ENCODE measurements around the gene SSUH2. TPM values are rescaled to one million over a fixed set of nuclear protein-coding genes. Genes with fewer than 3 reads are reported as not detected.

Gene SSUH2
- total RNA-seq, 1 donor from 2014 or later: not detected

GRCh38 chr3:8647137-8647985 is 2.8 kb upstream of the SSUH2 start:
- H3K36me3 ChIP-seq (ENCODE audit: control insufficient read depth, insufficient read depth, low read length): no peaks in the 10 kb centered on the region
- DNase-seq (ENCODE audit: low read depth): no peak
- peaks cover 2% of the 10 kb centered on the region for H3K27me3 ChIP-seq (ENCODE audit: control insufficient read depth, insufficient read depth, low read length)
- no peak for TF ChIP-seq CTCF (IDR thresholded peaks at IDR 0.05; ENCODE audit: insufficient read depth, low read length, poor library complexity, severe bottlenecking)
- no peak overlapping the region for H3K4me3 ChIP-seq (ENCODE audit: low read depth, low read length)

GRCh38 chr3:8646313-8646938 is 1.8 kb upstream of the SSUH2 start:
- Histone ChIP-seq H3K4me3 (ENCODE audit: low read depth, low read length) (no peak overlapping the region), H3K36me3 (ENCODE audit: control insufficient read depth, insufficient read depth, low read length) (no peaks in the 10 kb centered on the region), H3K27me3 (ENCODE audit: control insufficient read depth, insufficient read depth, low read length) (peaks cover 2% of the 10 kb centered on the region)
- DNase-seq (ENCODE audit: low read depth): no peak
- TF ChIP-seq CTCF (IDR thresholded peaks at IDR 0.05; ENCODE audit: insufficient read depth, low read length, poor library complexity, severe bottlenecking): no peak

GRCh38 chr3:8645712-8646111 is 1.1 kb upstream of the SSUH2 start:
- no peaks in the 10 kb centered on the region for H3K36me3 ChIP-seq (ENCODE audit: control insufficient read depth, insufficient read depth, low read length)
- H3K4me3 ChIP-seq (ENCODE audit: low read depth, low read length): no peak overlapping the region
- H3K27me3 ChIP-seq (ENCODE audit: control insufficient read depth, insufficient read depth, low read length): peaks cover 2% of the 10 kb centered on the region
- no peak for DNase-seq (ENCODE audit: low read depth)
- no peak for TF ChIP-seq CTCF (IDR thresholded peaks at IDR 0.05; ENCODE audit: insufficient read depth, low read length, poor library complexity, severe bottlenecking)

- Histone ChIP-seq H3K4me3 (ENCODE audit: low read depth, low read length) (no peak overlapping the region), H3K36me3 (ENCODE audit: control insufficient read depth, insufficient read depth, low read length) (no peaks in the 10 kb centered on the region), H3K27me3 (ENCODE audit: control insufficient read depth, insufficient read depth, low read length) (peaks cover 2% of the 10 kb centered on the region)
- DNase-seq (ENCODE audit: low read depth): no peak
- TF ChIP-seq CTCF (IDR thresholded peaks at IDR 0.05; ENCODE audit: insufficient read depth, low read length, poor library complexity, severe bottlenecking): no peak
These were observed 769 bp downstream of the SSUH2 start for GRCh38 chr3:8643693-8644365.

- no peaks in the 10 kb centered on the region for H3K36me3 ChIP-seq (ENCODE audit: control insufficient read depth, insufficient read depth, low read length)
- no peak for TF ChIP-seq CTCF (IDR thresholded peaks at IDR 0.05; ENCODE audit: insufficient read depth, low read length, poor library complexity, severe bottlenecking)
- no peak overlapping the region for H3K4me3 ChIP-seq (ENCODE audit: low read depth, low read length)
- peaks cover 2% of the 10 kb centered on the region for H3K27me3 ChIP-seq (ENCODE audit: control insufficient read depth, insufficient read depth, low read length)
- DNase-seq (ENCODE audit: low read depth): no peak
These were observed 2.6 kb downstream of the SSUH2 start for GRCh38 chr3:8642001-8642400.
